ENCODE results near the gene SMIM44. TPM values are rescaled to one million over a fixed set of nuclear protein-coding genes. Genes with fewer than 3 reads are reported as not detected.

The SMIM44 gene
- total and polyA plus RNA-seq, 4 donors: not detected

DNA sequence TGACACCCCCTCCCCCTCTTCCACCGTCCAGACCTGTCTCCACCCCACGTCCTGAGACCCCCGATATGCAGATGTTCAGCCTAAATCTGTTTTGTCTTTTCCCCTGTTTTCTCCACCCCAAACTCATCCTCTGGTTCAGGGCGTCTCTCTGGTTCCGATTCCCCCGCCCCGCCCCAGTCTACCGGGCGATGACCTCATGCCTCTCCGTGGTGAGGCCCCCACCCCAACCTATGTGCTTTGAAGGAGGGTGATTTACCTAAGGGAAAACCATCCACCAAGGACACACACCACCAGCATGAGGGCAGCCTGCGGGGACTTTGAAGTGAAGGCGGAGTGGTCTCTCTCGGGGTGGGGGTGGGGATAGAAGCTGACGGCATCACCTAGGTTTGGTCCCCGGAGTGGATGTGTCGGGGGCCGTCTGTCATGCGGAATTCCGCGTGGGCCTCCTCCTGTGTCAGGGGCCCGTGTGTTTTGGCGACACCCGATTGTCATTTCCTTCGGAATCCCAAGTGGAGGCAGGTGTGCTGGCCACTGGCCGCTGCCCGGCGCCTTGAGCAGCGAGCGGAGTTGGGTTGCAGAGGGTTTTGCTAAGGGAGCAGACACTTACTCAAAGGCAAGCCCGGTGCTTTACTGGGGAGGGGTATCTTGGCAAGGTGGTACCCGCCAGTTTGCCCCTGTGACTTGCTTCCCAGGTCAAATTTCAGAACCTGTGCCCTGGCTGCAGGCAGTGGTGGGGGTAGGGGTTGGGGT is 24.3 kb upstream of the SMIM44 start:
- Histone ChIP-seq H3K27me3 (ENCODE audit: control insufficient read depth in 1 of 2, insufficient read depth in 2 of 2, low read length in 1 of 2) (no peaks in the 10 kb centered on the region), H3K4me1 (ENCODE audit: control insufficient read depth in 1 of 2, insufficient read depth in 2 of 2, low read length in 2 of 2) (no peaks in the 10 kb centered on the region), H3K27ac (ENCODE audit: low read depth in 1 of 2, low read length in 2 of 2) (no peak overlapping the region), H3K36me3 (ENCODE audit: control insufficient read depth in 1 of 2, insufficient read depth in 2 of 2, low read length in 1 of 2) (peaks cover 0 to 2% of the 10 kb centered on the region in 2 donors), H3K9me3 (ENCODE audit: control insufficient read depth, low read length) (no peaks in the 10 kb centered on the region), H3K4me3 (ENCODE audit: low read length in 2 of 2) (peak overlapping the region; percentile 73 to 97)
- DNase-seq: no peak
- intact Hi-C loops (cut with DNase I): no loop called here
- WGBS, 2 donors: 15 to 17% methylated on average over 31 of the region's 31 CpGs
- ATAC-seq (ENCODE audit: low FRiP score): no peak

DNA sequence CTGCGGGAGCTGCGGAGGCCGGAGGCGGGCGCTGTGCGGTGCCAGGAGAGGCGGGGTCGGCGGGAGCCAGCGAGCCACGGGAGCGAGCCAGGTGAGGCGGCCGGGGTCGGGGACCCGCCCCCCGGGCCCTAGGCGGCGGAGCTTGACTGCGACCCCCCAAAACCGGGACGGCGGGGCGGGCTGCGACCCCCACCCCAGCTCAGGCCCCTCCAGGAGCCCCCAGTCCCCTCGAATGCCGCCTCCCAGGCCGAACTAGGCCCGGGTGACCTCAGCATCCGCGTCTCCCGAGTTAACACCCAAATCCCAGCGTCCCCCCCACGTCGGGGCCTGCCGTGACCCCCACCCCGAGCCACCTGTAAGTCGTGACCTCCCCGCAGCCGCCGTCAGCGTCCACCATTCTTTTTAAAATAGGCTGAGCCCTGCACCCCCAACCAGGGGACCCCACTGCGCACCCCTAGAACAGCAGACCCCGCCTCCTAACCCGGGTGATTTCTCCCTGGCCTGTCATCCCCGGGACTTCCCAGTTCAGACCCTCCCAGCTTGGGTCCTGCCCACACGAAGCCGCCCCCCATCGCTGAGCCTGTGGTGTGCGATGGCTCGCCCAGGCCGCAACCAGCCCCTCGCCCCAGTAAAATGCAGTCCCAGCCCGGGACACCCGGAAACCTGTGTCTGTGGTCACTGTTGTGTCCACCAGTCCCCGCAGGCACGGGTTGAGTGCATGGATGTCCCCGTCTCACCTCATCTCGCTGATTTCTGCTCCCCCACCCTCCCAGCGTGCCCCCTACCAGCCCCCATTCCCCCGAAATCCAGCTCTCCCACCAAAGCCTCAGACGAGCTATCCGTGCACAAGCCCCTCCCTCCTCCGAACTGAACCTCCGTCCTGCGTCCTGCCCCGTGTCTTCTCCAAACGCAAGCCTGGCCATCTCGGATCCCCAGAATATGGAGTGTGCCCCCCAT is 23.4 kb upstream of the SMIM44 start:
- 1% methylated on average over 60 to 69 of the region's 69 CpGs for WGBS, 2 donors
- peak overlapping the region; percentile 73 to 97 for H3K4me3 ChIP-seq (ENCODE audit: low read length in 2 of 2)
- intact Hi-C loops (cut with DNase I): no loop called here
- H3K36me3 ChIP-seq (ENCODE audit: control insufficient read depth in 1 of 2, insufficient read depth in 2 of 2, low read length in 1 of 2): peaks cover 0 to 2% of the 10 kb centered on the region in 2 donors
- no peaks in the 10 kb centered on the region for H3K9me3 ChIP-seq (ENCODE audit: control insufficient read depth, low read length)
- DNase-seq (peak in 1 of 2 donors; percentile 71), ATAC-seq (ENCODE audit: low FRiP score) (no peak)
- H3K4me1 ChIP-seq (ENCODE audit: control insufficient read depth in 1 of 2, insufficient read depth in 2 of 2, low read length in 2 of 2): no peaks in the 10 kb centered on the region
- peak overlapping the region in 1 of 2 donors; percentile 39 for H3K27ac ChIP-seq (ENCODE audit: low read depth in 1 of 2, low read length in 2 of 2)
- no peaks in the 10 kb centered on the region for H3K27me3 ChIP-seq (ENCODE audit: control insufficient read depth in 1 of 2, insufficient read depth in 2 of 2, low read length in 1 of 2)

DNA sequence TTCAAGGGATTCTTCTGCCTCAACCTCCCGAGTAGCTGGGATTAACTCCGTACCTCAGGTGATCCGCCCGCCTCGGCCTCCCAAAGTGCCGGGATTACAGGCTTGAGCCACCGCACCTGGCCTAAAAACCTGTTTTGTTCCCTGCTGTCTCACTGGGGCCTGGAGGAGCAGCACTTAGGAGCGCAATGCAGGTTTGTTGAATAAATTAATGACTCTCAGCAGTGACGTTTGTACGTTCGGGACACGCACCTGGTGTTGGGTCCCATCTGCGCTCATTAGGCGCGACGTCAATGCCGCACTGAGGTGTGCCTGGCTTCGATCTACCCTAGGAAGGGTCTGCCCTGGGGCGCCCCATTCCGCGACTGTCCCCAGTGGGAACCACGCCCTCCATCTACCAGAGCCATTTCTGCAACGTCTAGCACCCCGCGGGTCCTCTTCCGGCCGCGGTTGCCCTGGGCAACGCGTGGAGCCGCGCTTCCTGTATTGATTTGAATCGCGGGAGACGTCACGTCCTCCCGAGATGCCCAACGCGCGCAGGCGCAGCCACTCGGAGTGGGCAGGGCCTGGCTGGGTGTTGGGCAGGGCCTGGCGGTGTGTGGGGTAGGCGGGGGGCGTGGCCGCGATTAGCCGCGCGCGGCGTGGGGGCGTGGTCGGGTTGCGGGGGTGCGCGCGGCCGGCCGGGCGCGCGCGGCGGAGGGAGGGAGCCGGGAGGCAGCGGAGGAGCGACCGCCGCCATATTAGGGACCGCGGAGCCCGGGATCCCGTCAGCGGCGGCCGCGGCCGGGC is 22.6 kb upstream of the SMIM44 start, which contains the start of gene FZR1:
Gene FZR1, plus strand, starts transcription at position 714 of the 786 bp plus-strand sequence. CDS start 16,679 bp downstream, outside the sequence.
- no peaks in the 10 kb centered on the region for H3K9me3 ChIP-seq (ENCODE audit: control insufficient read depth, low read length)
- H3K36me3 ChIP-seq (ENCODE audit: control insufficient read depth in 1 of 2, insufficient read depth in 2 of 2, low read length in 1 of 2): peaks cover 0 to 2% of the 10 kb centered on the region in 2 donors
- intact Hi-C loops (cut with DNase I): no loop called here
- H3K4me3 ChIP-seq (ENCODE audit: low read length in 2 of 2): peak within 1 kb of the TSS; percentile 73 to 97
- DNase-seq (peak; percentile 99 to 100), ATAC-seq (ENCODE audit: low FRiP score) (peak; percentile 97)
- peak within 1 kb of the TSS in 1 of 2 donors; percentile 39 for H3K27ac ChIP-seq (ENCODE audit: low read depth in 1 of 2, low read length in 2 of 2)
- WGBS, 2 donors: 1 to 2% methylated on average over 59 to 79 of the region's 79 CpGs
- no peaks in the 10 kb centered on the region for H3K4me1 ChIP-seq (ENCODE audit: control insufficient read depth in 1 of 2, insufficient read depth in 2 of 2, low read length in 2 of 2)
- no peaks in the 10 kb centered on the region for H3K27me3 ChIP-seq (ENCODE audit: control insufficient read depth in 1 of 2, insufficient read depth in 2 of 2, low read length in 1 of 2)

DNA sequence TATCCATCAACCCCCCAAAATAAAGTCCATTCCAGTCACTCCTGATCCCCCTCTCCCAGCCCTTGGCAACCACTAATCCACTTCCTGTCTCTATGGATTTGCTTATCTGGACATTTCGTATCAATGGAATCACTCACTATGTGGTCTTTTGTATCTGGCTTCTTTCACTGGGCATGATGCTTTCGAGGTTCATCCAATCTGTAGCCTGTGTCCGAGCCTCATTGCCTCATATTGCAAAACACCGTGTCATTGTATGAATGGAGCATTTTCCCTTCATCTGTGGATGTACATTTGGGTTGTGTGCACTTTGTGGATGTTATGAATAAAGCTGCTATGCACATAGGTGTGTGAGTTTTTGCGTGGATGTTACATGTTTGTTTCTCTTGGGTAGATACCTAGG is 21.5 kb upstream of the SMIM44 start:
- Histone ChIP-seq H3K4me1 (ENCODE audit: control insufficient read depth in 1 of 2, insufficient read depth in 2 of 2, low read length in 2 of 2) (peaks cover 0 to 3% of the 10 kb centered on the region in 2 donors), H3K4me3 (ENCODE audit: low read length in 2 of 2) (no peak overlapping the region), H3K9me3 (ENCODE audit: control insufficient read depth, low read length) (no peaks in the 10 kb centered on the region), H3K36me3 (ENCODE audit: control insufficient read depth in 1 of 2, insufficient read depth in 2 of 2, low read length in 1 of 2) (peaks cover 0 to 1% of the 10 kb centered on the region in 2 donors), H3K27ac (ENCODE audit: low read depth in 1 of 2, low read length in 2 of 2) (no peak overlapping the region), H3K27me3 (ENCODE audit: control insufficient read depth in 1 of 2, insufficient read depth in 2 of 2, low read length in 1 of 2) (no peaks in the 10 kb centered on the region)
- 81 to 84% methylated on average over 5 of the region's 5 CpGs for WGBS, 2 donors
- intact Hi-C loops (cut with DNase I): no loop called here
- ATAC-seq (ENCODE audit: low FRiP score): no peak
- no peak for DNase-seq

DNA sequence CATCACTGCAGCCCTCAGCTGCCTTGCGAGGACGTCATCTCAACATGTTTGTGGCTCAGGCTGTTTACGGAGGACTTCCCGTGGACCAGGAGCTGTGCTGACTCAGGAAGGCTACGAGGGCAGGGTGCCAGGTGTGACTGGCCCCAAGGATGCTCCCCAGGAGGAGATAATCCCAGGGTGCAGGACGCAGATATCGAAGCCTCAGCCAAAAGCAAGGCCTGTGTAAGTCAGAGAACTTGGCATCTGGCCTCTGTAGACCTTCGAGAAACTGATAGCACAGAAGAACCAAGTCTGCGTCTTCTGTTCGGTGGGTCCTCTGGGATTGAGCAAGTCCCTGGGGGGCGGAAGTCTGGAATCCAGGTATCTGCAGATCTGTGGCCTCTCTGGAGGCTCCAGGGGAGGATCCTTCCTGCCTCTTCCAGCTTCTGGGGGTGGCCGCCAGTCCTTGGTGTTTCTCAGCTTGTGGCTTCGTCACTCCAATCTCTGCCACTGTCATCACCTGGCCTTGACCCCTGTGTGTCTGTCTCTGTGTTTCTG is 19.9 kb upstream of the SMIM44 start:
- Histone ChIP-seq H3K27me3 (ENCODE audit: control insufficient read depth in 1 of 2, insufficient read depth in 2 of 2, low read length in 1 of 2) (no peaks in the 10 kb centered on the region), H3K4me1 (ENCODE audit: control insufficient read depth in 1 of 2, insufficient read depth in 2 of 2, low read length in 2 of 2) (peaks cover 0 to 4% of the 10 kb centered on the region in 2 donors), H3K4me3 (ENCODE audit: low read length in 2 of 2) (no peak overlapping the region), H3K27ac (ENCODE audit: low read depth in 1 of 2, low read length in 2 of 2) (no peak overlapping the region), H3K9me3 (ENCODE audit: control insufficient read depth, low read length) (no peaks in the 10 kb centered on the region), H3K36me3 (ENCODE audit: control insufficient read depth in 1 of 2, insufficient read depth in 2 of 2, low read length in 1 of 2) (no peaks in the 10 kb centered on the region)
- DNase-seq (no peak), ATAC-seq (ENCODE audit: low FRiP score) (no peak)
- intact Hi-C loops (cut with DNase I): no loop called here
- 85 to 87% methylated on average over 13 of the region's 13 CpGs for WGBS, 2 donors

DNA sequence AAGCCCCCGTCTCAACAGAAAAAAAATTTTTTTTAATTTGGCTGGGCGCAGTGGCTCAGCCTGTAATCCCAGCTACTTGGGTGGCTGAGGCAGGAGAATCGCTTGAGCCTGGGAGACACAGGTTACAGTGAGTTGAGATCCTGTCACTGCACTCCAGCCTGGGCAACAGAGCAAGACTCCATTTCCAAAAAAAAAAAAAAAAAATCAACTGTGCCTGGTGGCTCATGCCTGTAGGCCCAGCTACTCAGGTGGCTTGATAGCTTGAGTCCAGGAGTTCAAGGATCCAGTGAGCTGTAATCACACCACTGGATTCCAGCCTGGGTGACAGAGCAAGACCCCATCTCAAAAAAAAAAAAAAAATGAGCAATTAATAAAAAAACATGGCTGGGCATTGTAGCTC is 18.5 kb upstream of the SMIM44 start:
- Histone ChIP-seq H3K27ac (ENCODE audit: low read depth in 1 of 2, low read length in 2 of 2) (no peak overlapping the region), H3K27me3 (ENCODE audit: control insufficient read depth in 1 of 2, insufficient read depth in 2 of 2, low read length in 1 of 2) (no peaks in the 10 kb centered on the region), H3K4me3 (ENCODE audit: low read length in 2 of 2) (no peak overlapping the region), H3K36me3 (ENCODE audit: control insufficient read depth in 1 of 2, insufficient read depth in 2 of 2, low read length in 1 of 2) (no peaks in the 10 kb centered on the region), H3K4me1 (ENCODE audit: control insufficient read depth in 1 of 2, insufficient read depth in 2 of 2, low read length in 2 of 2) (peaks cover 0 to 4% of the 10 kb centered on the region in 2 donors), H3K9me3 (ENCODE audit: control insufficient read depth, low read length) (no peaks in the 10 kb centered on the region)
- intact Hi-C loops (cut with DNase I): no loop called here
- DNase-seq (no peak), ATAC-seq (ENCODE audit: low FRiP score) (no peak)
- 84 to 85% methylated on average over 3 of the region's 3 CpGs for WGBS, 2 donors

DNA sequence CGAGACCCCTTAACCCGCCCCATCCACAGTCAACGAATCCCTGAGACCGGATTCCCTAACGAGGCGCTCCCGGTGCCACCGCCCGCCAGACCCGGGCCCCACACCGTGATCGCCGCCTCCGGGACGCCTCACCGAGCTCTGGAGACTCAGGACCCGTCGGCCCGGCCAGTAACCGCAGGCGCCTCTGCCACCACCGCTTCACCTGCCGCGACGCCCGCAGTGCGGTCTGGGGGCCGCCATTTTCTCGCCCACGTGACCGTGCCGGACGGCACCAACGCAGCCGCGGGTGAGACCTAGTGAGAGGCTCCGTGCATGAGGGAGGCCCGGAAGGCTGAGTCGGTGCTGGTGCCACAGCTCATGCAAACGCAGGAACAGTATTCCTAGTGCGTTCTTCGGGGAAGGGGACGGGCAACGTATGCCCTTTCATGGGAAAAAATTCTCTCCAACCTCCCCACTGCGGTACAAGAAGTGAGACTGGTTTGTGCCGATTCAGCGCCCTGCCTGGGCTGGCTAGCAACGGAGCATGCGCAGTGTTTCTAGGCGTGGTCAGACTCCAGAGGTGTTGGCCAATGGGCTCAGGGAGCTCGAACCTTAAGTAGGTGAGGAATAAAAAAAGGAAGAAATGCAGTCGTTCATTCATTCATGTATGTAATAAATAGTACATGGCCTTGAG is 17.3 kb upstream of the SMIM44 start, which contains the start of gene DOHH:
Gene DOHH, minus strand, starts transcription at position 246 of the 673 bp plus-strand sequence. CDS start 3,860 bp downstream, outside the sequence.
- Histone ChIP-seq H3K9me3 (ENCODE audit: control insufficient read depth, low read length) (no peaks in the 10 kb centered on the region), H3K4me1 (ENCODE audit: control insufficient read depth in 1 of 2, insufficient read depth in 2 of 2, low read length in 2 of 2) (peaks cover 0 to 4% of the 10 kb centered on the region in 2 donors), H3K27ac (ENCODE audit: low read depth in 1 of 2, low read length in 2 of 2) (peak within 1 kb of the TSS in 1 of 2 donors; percentile 95), H3K4me3 (ENCODE audit: low read length in 2 of 2) (peak within 1 kb of the TSS; percentile 80 to 91), H3K27me3 (ENCODE audit: control insufficient read depth in 1 of 2, insufficient read depth in 2 of 2, low read length in 1 of 2) (no peaks in the 10 kb centered on the region), H3K36me3 (ENCODE audit: control insufficient read depth in 1 of 2, insufficient read depth in 2 of 2, low read length in 1 of 2) (no peaks in the 10 kb centered on the region)
- WGBS, 2 donors: 0 to 1% methylated on average over 52 of the region's 52 CpGs
- intact Hi-C loops (cut with DNase I): no loop called here
- peak; percentile 95 for ATAC-seq (ENCODE audit: low FRiP score)
- DNase-seq: peak; percentile 97 to 98

Measured in aorta (tissue), 5 donors.